AG09309 (cell line): ENCODE measurements around the gene SPTAN1.

Experiments
- DNase-seq: peaks from one replicate; pipeline ENCODE4 v3.0.0-alpha.2; 2010; ENCODE audit warnings: low read depth
- H3K4me3 ChIP-seq: 2 replicates; pipeline ENCODE4 v1.5.1; 2011; ENCODE audit warnings: mild to moderate bottlenecking, low read depth, low read length, moderate library complexity; ENCODE audit not compliant: control insufficient read depth
- CTCF ChIP-seq: IDR thresholded peaks from 2 replicates; pipeline ENCODE4 v1.5.1; 2011; ENCODE audit warnings: mild to moderate bottlenecking, low read depth, low read length, inconsistent platforms; ENCODE audit not compliant: insufficient read depth, control insufficient read depth; ENCODE audit errors: missing control alignments

Gene SPTAN1

GRCh38 chr9:128546504-128546903, 5.9 kb upstream of the SPTAN1 start:
- H3K4me3 ChIP-seq: no peak overlapping the region
- TF ChIP-seq CTCF: no peak
- DNase-seq: no peak

GRCh38 chr9:128548876-128549275, 3.5 kb upstream of the SPTAN1 start:
- no peak for TF ChIP-seq CTCF
- H3K4me3 ChIP-seq: no peak overlapping the region
- DNase-seq: no peak

- DNase-seq: no peak
- H3K4me3 ChIP-seq: no peak overlapping the region
- TF ChIP-seq CTCF: no peak
Measured at GRCh38 chr9:128550226-128550625, 2.2 kb upstream of the SPTAN1 start.

- no peak overlapping the region; the same call in none of the 2 replicates for H3K4me3 ChIP-seq
- DNase-seq: no peak
- TF ChIP-seq CTCF: no peak
Measured at GRCh38 chr9:128550770-128551656, 1.4 kb upstream of the SPTAN1 start.

GRCh38 chr9:128551657-128552152, 682 bp upstream of the SPTAN1 start:
- DNase-seq: peak; percentile 45
- TF ChIP-seq CTCF: no peak
- H3K4me3 ChIP-seq: peak overlapping the region; percentile 96

- TF ChIP-seq CTCF: no peak
- peak overlapping the region; percentile 74 for H3K4me3 ChIP-seq
- DNase-seq: no peak
Measured at GRCh38 chr9:128552744-128553440, 505 bp downstream of the SPTAN1 start.
